Activated effector memory CD4-positive, alpha-beta T cell treated with Interleukin-2 at 50 U/mL for 16 hours (primary cell): ENCODE data around the gene SLC17A3.

Experiments used
- DNase-seq: peaks from one replicate; pipeline ENCODE4 v3.0.0-alpha.2; 2020

SLC17A3 gene

DNA sequence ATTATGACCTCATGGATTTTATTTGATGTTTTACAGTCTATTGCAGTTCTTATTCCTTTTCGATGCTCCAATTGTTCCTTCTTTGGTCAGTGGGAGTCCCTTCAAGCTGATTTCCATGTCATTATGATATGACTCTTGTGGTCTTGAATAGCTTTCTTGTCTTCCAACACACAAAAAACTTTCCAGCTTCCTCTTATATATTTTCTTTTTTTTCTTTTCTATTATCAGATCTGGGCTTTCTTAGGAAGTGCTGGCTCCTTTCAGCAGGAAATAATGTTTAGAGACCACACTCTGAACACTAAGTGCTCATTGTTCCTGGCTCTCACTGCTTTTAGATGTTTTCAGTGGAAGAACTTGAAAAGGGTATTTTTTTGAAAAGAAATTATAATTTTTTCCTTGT, 39.1 kb downstream of the SLC17A3 start:
- no peak for DNase-seq

DNA sequence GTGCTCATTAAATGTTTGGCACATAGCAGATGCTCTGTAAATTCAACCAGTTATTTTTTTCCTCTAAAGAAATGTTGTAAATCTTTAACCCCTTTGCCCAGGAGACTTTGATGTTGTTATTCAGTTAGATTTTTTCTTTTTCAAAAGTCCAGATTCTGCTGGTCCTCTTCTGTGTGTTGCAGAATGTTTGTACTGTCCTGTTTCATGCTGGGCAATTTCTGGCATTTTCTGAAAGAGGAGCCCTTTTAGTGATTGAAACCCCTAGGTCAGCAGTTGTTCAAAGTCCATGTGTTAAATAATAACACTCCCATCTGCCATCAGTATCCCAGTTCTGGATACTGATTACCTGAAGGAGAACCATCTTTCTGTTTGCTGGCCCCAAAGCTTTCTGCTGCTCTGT, 40.9 kb downstream of the SLC17A3 start:
- DNase-seq: no peak

DNA sequence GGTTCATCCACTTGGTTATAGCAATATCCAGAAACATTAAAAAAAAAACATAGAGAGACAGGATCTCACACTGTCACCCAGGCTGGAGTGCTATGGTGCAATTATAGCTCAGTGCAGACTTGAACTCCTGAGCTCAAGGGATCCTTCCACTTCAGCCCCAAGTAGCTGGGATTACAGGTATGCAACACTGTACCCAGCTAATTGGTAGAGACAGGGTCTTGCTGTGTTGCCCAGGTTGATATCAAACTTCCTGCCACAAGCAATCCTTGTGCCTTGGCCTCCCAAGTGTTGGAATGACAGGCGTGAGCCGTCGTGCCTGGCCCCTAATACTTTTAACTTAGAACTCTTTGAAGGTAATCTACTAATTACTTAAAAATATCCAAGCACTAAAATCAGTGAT, 41.4 kb downstream of the SLC17A3 start:
- DNase-seq: no peak

DNA sequence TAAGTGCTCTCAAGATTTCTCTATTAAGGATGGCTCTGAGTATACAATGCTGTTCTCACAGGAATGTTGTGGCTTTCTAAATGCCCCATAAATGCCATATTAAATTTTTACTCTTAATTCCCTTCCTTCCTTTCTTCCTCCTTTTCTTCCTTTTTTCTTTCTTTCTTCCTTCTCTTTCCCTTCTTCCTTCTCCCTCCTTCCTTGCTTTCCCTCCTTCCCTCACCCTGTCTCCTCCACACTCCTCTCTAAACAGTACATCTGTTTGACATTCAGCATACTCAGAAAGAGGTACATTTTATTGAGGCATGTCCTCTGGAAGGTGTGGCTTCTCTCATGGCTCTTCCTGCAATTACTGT, 41.8 kb downstream of the SLC17A3 start:
- DNase-seq: no peak

DNA sequence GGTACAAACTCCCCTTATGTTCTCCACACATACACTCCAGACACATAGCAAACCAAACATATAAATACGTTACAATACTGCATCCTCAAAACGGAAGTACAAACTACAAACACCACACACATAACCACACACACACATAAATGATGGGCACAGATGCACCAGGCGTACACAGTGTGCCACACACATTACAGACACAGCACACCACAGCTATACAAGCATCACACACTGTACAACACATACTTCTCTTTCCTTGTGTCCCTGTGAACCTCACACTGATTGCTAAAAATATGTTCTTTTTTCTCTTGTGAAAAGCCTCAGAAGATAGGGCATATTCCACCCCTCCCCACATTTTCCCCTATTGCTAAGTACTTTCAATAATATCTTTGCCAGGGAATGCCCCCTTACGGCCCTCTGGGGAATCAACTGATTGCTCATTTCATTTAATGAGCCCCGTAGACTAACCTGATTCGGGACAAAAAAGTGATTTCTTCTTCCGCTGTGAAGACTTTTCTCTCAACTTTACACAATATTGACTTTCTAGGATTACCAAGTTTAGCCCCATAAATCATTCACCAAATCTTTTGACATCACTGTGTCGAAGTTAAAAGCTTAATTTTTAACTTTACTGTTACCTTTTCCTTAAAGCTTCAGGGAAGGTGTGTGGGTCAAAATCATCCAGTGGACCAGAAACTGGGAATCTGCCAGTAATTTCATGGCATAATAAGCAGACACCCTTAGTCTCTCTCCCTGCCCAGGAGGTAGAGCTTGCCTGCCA, 42.3 kb downstream of the SLC17A3 start, which contains the start of gene SLC17A1:
TSS of gene SLC17A1 (minus strand) at position 521 of the 775 bp plus-strand sequence. CDS start 1,495 bp downstream, outside the sequence.
- DNase-seq: no peak

DNA sequence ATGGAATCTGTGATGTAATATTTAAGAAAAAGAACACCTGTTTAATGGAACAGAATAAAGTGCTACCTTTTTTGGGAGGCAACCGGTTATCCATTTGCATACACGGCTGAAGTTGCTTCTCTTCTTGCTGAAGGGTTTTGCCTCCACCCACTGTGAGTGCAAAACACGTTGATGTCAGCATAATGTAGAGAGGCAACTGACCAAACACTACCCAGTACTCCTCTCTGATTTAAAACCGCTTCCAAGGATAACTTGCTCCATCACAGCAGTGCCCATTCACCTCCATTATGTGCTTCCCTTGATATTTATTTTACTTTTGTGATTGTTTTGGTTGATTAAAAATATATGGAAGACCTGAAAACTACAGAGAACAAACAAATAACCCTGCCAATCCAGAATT, 43.6 kb downstream of the SLC17A3 start:
- DNase-seq: no peak

DNA sequence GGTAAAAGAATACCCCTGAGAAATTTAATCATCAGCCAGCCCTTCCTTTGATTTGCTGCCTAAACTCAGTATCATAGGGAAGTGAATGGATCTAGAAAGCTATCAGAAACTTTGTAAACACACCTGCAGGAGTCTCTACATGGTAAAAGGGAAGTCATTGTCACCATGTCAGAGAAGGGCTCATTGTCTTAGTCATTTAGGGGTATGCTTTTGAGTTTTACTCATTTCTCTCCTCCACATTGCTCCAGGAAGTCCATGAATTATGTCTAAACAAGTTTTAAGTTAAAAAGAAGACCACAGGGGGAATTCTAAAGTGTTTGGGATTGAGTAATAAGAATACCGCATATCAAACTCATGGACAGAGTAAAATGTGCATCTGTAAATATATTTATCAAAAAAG, 44.7 kb downstream of the SLC17A3 start:
- DNase-seq: no peak

DNA sequence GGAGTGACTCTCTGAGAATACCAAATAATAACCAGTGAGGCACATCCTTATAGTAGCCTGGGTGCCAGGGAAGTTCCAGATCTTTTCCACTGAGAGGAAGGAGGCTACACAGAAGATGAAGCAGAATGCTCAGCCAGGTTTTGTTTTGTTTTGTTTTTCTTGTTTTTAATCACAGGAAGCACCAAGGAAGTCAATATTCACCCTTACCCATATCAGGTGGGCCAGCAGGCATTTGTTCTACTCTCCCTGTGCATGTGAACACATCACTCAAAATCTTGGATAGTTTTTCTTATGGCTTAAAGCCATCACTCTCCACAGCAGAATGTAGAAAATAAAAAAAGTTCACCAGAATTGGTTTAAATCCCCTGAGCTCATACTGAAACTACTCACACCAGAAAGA, 52.7 kb downstream of the SLC17A3 start:
- DNase-seq: no peak

DNA sequence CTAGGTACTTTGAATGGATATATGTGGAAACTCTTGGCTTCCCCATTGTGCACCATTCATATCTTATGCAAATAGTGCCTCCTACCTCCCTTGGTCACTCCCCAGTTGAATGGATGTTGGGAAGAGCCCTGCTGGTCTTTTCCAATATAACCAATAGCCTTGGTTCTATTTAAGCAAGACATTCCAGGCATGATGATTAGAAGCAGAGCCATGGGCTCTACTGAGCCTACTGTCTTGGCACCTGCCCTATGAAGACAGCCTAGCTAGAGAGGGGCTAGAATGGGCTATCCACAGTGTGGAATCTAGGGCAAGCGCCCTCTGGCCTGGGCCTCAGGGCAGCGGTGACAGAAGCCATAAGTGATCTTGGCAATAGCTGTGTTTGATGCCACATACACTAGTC, 57.8 kb downstream of the SLC17A3 start:
- no peak for DNase-seq

DNA sequence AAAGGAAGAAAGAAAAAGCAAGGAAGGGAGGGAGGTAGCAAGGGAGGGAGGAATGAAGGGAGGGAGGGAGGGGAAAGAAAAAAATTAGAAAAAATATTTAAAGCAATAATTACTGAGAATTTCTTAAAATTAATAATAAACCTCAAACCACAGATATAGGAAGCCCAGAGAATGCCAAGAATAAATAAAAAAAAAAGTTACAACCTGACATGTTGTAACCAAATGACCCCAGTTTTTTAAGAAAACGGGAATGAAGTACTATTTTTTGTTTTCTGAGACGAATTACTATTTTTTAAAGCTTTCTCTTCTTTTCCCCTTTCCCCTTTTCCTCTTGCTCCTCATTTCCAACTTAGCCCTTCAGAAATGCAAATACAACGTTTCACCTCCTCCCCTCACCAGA, 58.8 kb downstream of the SLC17A3 start:
- no peak for DNase-seq

DNA sequence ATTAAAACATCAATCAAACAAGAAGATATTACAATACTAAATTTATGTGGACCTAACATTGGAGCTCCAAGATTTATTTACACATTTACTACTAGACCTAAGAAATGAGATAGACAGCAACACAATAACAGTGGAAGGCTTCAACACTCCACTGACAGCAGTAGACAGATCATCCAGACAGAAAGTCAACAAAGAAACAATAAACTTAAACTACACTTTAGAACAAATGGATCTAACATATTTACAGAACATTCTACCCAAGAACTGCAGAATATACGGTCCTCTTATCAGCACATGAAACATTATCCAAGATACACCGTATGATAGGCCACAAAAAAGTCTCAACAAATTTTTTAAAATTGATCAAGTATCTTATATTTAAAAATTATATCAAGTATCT, 69.2 kb downstream of the SLC17A3 start:
- no peak for DNase-seq

DNA sequence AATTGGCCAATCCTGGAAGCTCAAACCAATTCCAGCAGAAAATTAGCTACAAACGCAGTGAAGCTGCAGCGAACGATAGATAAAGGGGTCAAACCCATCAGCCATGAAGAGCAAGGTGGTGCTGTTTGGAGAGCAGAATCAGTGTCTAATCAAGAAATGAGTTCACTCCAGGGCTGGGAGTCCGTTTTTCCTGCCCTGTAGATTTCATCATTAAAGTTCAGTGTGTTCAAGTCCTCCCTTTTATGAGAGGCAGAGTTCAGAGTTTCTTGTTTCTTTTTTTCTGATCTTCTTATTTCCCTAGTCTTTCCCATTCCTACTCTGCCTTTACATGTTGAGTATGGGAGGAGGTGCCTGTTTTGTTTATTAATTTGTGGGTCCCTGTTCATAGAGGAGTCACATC, 72.6 kb downstream of the SLC17A3 start:
- no peak for DNase-seq
